Measurements from ENCODE around the gene ARHGAP1. TPM values are rescaled to one million over a fixed set of nuclear protein-coding genes. Genes with fewer than 3 reads are reported as not detected.

ARHGAP1 gene
- total RNA-seq, 1 donor: 62.2 TPM

GRCh38 chr11:46628961-46629360 lies 71.5 kb downstream of the ARHGAP1 start:
- DNase-seq (ENCODE audit: low read depth): no peak
- no peak overlapping the region for H3K4me3 ChIP-seq (ENCODE audit: low read depth, low read length)
- TF ChIP-seq, protein P1, sequence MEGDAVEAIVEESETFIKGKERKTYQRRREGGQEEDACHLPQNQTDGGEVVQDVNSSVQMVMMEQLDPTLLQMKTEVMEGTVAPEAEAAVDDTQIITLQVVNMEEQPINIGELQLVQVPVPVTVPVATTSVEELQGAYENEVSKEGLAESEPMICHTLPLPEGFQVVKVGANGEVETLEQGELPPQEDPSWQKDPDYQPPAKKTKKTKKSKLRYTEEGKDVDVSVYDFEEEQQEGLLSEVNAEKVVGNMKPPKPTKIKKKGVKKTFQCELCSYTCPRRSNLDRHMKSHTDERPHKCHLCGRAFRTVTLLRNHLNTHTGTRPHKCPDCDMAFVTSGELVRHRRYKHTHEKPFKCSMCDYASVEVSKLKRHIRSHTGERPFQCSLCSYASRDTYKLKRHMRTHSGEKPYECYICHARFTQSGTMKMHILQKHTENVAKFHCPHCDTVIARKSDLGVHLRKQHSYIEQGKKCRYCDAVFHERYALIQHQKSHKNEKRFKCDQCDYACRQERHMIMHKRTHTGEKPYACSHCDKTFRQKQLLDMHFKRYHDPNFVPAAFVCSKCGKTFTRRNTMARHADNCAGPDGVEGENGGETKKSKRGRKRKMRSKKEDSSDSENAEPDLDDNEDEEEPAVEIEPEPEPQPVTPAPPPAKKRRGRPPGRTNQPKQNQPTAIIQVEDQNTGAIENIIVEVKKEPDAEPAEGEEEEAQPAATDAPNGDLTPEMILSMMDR (IDR thresholded peaks at IDR 0.05; ENCODE audit: insufficient read depth, low read depth, low read length): no peak

Other genes with a start within 250 kb of the ARHGAP1 start
- 21.9 and 23.7 TPM in 2 replicates for gene AMBRA1, start 106.6 kb downstream of the ARHGAP1 start, total RNA-seq
- 4.8 and 5.6 TPM in 2 replicates for gene HARBI1, start 83.4 kb downstream of the ARHGAP1 start, total RNA-seq
- gene ATG13, start 83.1 kb downstream of the ARHGAP1 start, total RNA-seq: 45.4 and 49.7 TPM in 2 replicates
- gene ZNF408, start 412 bp upstream of the ARHGAP1 start, total RNA-seq: 12.1 and 17.4 TPM in 2 replicates
- not detected in 2 replicates for gene F2, start 18.6 kb upstream of the ARHGAP1 start, total RNA-seq
- gene CKAP5, start 145.7 kb upstream of the ARHGAP1 start, total RNA-seq: 70.5 and 99.3 TPM in 2 replicates
- 3.5 and 3.9 TPM in 2 replicates for gene LRP4, start 217.9 kb upstream of the ARHGAP1 start, total RNA-seq
- gene CSTPP1, start 236.1 kb upstream of the ARHGAP1 start, total RNA-seq: 30.2 and 33.5 TPM in 2 replicates